MCF 10A (cell line): ENCODE measurements around the gene SLCO2A1. TPM values are rescaled to one million over a fixed set of nuclear protein-coding genes. Genes with fewer than 3 reads are reported as not detected.

ENCODE experiments used
- BruUV-seq: library from RNA; stranded (reverse); fragments of 400-500 nt; replicated peaks from 2 replicates; lab custom pipeline; 2021; lab: Mats Ljungman, UMichigan
- CTCF ChIA-PET: fragments of 300-600 bp; sonication (Branson Sonifier 250); formaldehyde crosslinking; extraction: SDS; loops from one replicate; lab custom pipeline; 2021; ENCODE audit warnings: antibody characterized with exemption, inconsistent platforms; lab: Yijun Ruan, JAX
- POLR2A ChIA-PET: fragments of 300-600, 350-650 bp; sonication (Branson Sonifier 250); formaldehyde crosslinking; extraction: SDS; loops from one replicate; lab custom pipeline; 2020; ENCODE audit warnings: antibody characterized with exemption, inconsistent platforms; lab: Yijun Ruan, JAX
- DNase-seq: peaks from one replicate; pipeline ENCODE4 v3.0.0-alpha.2; 2018; ENCODE audit not compliant: unreplicated experiment
- H3K27ac Mint-ChIP-seq: one replicate; pipeline ENCODE4 v1.8.0; 2022; ENCODE audit warnings: mild to moderate bottlenecking, low read depth, mixed read lengths; ENCODE audit not compliant: unreplicated experiment
- H3K27me3 Mint-ChIP-seq: one replicate; pipeline ENCODE4 v1.8.0; 2022; ENCODE audit warnings: mixed read lengths; ENCODE audit not compliant: insufficient read depth, unreplicated experiment
- H3K36me3 Mint-ChIP-seq: one replicate; pipeline ENCODE4 v1.8.0; 2022; ENCODE audit warnings: mild to moderate bottlenecking, moderate library complexity, mixed read lengths; ENCODE audit not compliant: insufficient read depth, unreplicated experiment
- H3K4me1 Mint-ChIP-seq: one replicate; pipeline ENCODE4 v1.8.0; 2022; ENCODE audit warnings: mixed read lengths; ENCODE audit not compliant: insufficient read depth, unreplicated experiment
- H3K4me3 Mint-ChIP-seq: one replicate; pipeline ENCODE4 v1.8.0; 2022; ENCODE audit warnings: mild to moderate bottlenecking, moderate library complexity, mixed read lengths; ENCODE audit not compliant: unreplicated experiment
- H3K9me3 Mint-ChIP-seq: one replicate; pipeline ENCODE4 v1.8.0; 2022; ENCODE audit warnings: mixed read lengths; ENCODE audit not compliant: unreplicated experiment
- intact Hi-C: fragments of 100-400 bp; cut with micrococcal nuclease; formaldehyde crosslinking; loops from 2 replicates; pipeline ENCODE4 v1.14.1; 2022
- total RNA-seq: library from RNA; stranded (reverse); gene quantifications from 2 replicates; pipeline ENCODE4 v1.2.3, GENCODE V29; 2022
- TF ChIP-seq, protein P1 (sequence below): fragments of 200-600 bp; IDR thresholded peaks from one replicate; pipeline ENCODE4 v1.8.0; 2022; ENCODE audit warnings: antibody characterized with exemption, mild to moderate bottlenecking; ENCODE audit not compliant: unreplicated experiment

SLCO2A1 gene
- total RNA-seq, 1 experiment from 2014 or later: 1.0 TPM

DNA sequence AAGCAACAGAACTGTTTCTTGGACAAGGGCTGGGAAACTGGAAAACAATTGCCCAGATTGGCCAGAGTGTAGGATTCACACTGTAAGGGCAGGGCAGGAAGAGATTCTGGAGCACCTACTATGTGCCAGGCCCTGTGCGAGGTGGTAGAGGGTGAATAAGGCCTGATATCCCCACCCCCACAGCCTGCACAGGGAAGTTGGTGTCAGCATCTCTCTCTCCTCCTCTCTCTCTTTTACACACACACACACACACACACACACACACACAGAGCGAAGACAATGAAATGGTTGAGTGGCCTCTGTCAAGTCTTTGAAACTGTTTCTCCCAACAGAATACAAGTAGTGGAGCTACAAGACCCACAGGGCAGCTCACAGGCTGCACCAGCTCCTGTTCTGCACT is 47.1 kb upstream of the SLCO2A1 start:
- DNase-seq: no peak
- BruUV-seq: no TSS peak
- ChIA-PET CTCF (interaction anchor here (0.7 kb wide), 1 partner anchor 132 kb away, joined by 3 read pairs; no protein-coding TSS in a partner anchor), POLR2A (no interaction called here)
- H3K4me1 Mint-ChIP-seq: no peaks in the 10 kb centered on the region
- no peaks in the 10 kb centered on the region for H3K36me3 Mint-ChIP-seq
- TF ChIP-seq, protein P1, sequence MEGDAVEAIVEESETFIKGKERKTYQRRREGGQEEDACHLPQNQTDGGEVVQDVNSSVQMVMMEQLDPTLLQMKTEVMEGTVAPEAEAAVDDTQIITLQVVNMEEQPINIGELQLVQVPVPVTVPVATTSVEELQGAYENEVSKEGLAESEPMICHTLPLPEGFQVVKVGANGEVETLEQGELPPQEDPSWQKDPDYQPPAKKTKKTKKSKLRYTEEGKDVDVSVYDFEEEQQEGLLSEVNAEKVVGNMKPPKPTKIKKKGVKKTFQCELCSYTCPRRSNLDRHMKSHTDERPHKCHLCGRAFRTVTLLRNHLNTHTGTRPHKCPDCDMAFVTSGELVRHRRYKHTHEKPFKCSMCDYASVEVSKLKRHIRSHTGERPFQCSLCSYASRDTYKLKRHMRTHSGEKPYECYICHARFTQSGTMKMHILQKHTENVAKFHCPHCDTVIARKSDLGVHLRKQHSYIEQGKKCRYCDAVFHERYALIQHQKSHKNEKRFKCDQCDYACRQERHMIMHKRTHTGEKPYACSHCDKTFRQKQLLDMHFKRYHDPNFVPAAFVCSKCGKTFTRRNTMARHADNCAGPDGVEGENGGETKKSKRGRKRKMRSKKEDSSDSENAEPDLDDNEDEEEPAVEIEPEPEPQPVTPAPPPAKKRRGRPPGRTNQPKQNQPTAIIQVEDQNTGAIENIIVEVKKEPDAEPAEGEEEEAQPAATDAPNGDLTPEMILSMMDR: no peak
- H3K9me3 Mint-ChIP-seq: peaks cover 5% of the 10 kb centered on the region
- no peak overlapping the region for H3K4me3 Mint-ChIP-seq
- intact Hi-C loops: no loop called here
- H3K27me3 Mint-ChIP-seq: no peaks in the 10 kb centered on the region
- H3K27ac Mint-ChIP-seq: no peak overlapping the region

DNA sequence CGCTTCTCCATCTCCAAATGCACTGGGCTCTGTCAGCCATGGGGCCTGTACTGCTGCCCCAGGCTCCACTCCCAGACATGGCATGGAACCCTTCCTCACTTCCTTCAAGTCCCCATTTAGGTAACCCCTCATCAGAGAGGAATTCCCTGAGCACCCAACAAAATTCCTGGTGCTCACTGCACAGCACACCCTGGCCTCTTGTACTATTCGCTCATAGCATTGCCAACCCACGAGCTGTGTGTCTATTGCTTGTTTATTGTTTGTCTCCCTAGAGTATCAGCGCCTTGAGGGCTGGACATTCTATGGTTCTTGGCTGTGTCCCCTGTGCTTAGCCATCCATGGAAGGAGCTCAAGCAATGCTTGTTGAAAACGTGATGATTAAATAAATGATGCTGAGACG is 46.1 kb upstream of the SLCO2A1 start:
- intact Hi-C loops: no loop called here

DNA sequence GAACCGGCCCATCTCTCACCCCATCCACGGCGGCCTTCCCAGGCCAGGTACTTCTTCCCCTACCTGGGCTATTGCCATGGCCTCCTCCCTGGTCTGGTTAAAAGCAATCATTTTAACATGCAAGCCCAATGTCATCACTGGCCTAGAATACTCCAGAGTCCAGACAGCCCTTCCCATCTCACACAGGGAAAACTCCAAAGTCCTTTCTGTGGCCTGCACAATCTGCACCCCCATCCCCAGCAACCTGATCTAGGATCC is 45.8 kb upstream of the SLCO2A1 start:
- Mint-ChIP-seq H3K9me3 (peaks cover 5% of the 10 kb centered on the region), H3K27me3 (no peaks in the 10 kb centered on the region), H3K27ac (no peak overlapping the region), H3K4me3 (no peak overlapping the region), H3K36me3 (no peaks in the 10 kb centered on the region), H3K4me1 (no peaks in the 10 kb centered on the region)
- CTCF ChIA-PET: interaction anchor here (0.8 to 1.1 kb wide), 2 partner anchors 136 to 144 kb away, joined by 3 to 5 read pairs; no protein-coding TSS in a partner anchor
- intact Hi-C loops: no loop called here
- POLR2A ChIA-PET: no interaction called here
- TF ChIP-seq, protein P1: no peak
- BruUV-seq: no TSS peak
- DNase-seq: no peak

More for the DNA sequence above, 46.1 kb upstream of the SLCO2A1 start:
- no peaks in the 10 kb centered on the region for H3K27me3 Mint-ChIP-seq
- H3K4me1 Mint-ChIP-seq: no peaks in the 10 kb centered on the region
- CTCF ChIA-PET: interaction anchor here (1.1 kb wide), 1 partner anchor 136 kb away, joined by 3 read pairs; no protein-coding TSS in a partner anchor
- no peak overlapping the region for H3K27ac Mint-ChIP-seq
- no peak overlapping the region for H3K4me3 Mint-ChIP-seq
- no peak for DNase-seq
- TF ChIP-seq, protein P1: no peak
- H3K36me3 Mint-ChIP-seq: no peaks in the 10 kb centered on the region
- no TSS peak for BruUV-seq
- POLR2A ChIA-PET: no interaction called here
- H3K9me3 Mint-ChIP-seq: peaks cover 5% of the 10 kb centered on the region

DNA sequence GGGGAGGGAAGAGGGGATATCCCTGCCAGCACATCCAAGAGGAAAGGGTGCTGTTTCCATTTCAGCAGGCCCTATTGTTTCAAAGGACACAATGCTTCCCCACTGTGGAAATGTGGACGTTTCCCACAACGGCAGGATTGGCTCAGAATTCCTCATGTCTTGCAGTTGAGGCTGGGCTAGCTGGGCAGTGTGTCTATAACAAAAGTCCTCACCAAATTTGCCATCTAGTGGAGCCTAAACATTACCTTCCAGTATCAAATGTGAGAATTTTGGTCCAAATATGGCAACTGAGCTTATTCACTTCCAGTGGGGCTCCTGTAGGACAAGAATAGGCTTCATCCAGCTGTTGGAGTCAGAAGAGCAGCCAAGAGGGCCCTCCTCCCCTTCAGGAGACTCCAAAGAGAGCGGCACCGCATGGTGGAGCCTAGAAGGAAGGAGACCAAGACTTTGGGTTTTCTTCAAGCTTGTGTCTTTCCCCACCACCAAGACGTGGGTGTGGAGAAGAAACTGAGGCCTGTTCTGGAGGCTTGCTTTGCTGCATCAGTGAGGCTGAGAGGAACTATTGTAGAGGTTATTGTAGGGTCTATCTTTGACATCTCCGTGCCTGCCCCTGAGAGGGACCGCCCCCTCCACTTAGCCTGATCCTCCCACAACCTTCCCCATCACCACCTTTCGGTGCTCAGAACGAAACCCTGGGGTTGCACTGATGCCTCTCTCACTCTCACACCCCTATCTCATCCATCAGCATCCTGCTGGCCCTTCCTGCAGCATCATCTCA is 45.3 kb upstream of the SLCO2A1 start:
- Mint-ChIP-seq H3K27me3 (no peaks in the 10 kb centered on the region), H3K27ac (no peak overlapping the region)
- CTCF ChIA-PET: interaction anchor here (0.8 kb wide), 1 partner anchor 144 kb away, joined by 5 read pairs; no protein-coding TSS in a partner anchor

More for the DNA sequence above, 45.3 kb upstream of the SLCO2A1 start:
- POLR2A ChIA-PET: no interaction called here
- H3K36me3 Mint-ChIP-seq: no peaks in the 10 kb centered on the region
- peaks cover 2% of the 10 kb centered on the region for H3K9me3 Mint-ChIP-seq
- H3K4me3 Mint-ChIP-seq: no peak overlapping the region
- TF ChIP-seq, protein P1: no peak
- intact Hi-C loops: no loop called here
- H3K4me1 Mint-ChIP-seq: no peaks in the 10 kb centered on the region
- no peak for DNase-seq
- BruUV-seq: no TSS peak
